Heart right ventricle (tissue), 16 donors: ENCODE results near the gene SLC22A13. TPM values are rescaled to one million over a fixed set of nuclear protein-coding genes. Genes with fewer than 3 reads are reported as not detected.

Experiments
- ATAC-seq, 8 donors: fragments of 200-7000 bp; cut with Tn5 transposase; one replicate each; pipeline ENCODE4 v1.9.1; 2020; ENCODE audit warnings: mild to moderate bottlenecking in 8 of 8, moderate library complexity in 8 of 8, moderate number of reproducible peaks in 1 of 8
- DNase-seq, 2 donors: peaks; one replicate each; pipeline ENCODE4 v3.0.0-alpha.2; 2020
- H3K27ac ChIP-seq, 10 donors: fragments of 200-600 bp; sonication (generic) in 2 of 10; one replicate each; pipeline versions ENCODE4 v1.5.0 to v1.8.0; 2020 to 2022; ENCODE audit warnings: mild to moderate bottlenecking in 3 of 10
- H3K27me3 ChIP-seq, 7 donors: fragments of 200-600 bp; one replicate each; pipeline ENCODE4 v1.8.0; 2021 to 2022; ENCODE audit warnings: mild to moderate bottlenecking in 2 of 7
- H3K36me3 ChIP-seq, 9 donors: fragments of 200-600 bp; sonication (generic) in 1 of 9; one replicate each; pipeline versions ENCODE4 v1.5.0 to v1.8.0; 2020 to 2022; ENCODE audit warnings: mild to moderate bottlenecking in 2 of 9
- H3K4me1 ChIP-seq, 9 donors: fragments of 200-600 bp; sonication (generic) in 1 of 9; one replicate each; pipeline versions ENCODE4 v1.5.0 to v1.8.0; 2020 to 2022; ENCODE audit warnings: mild to moderate bottlenecking in 4 of 9
- H3K4me3 ChIP-seq, 10 donors: fragments of 200-600 bp; sonication (generic) in 2 of 10; one replicate each; pipeline versions ENCODE4 v1.5.0 to v1.8.0; 2020 to 2022; ENCODE audit warnings: mild to moderate bottlenecking in 7 of 10, moderate library complexity in 2 of 10
- H3K9me3 ChIP-seq, 11 donors: fragments of 200-600 bp in 10 of 11; sonication (generic) in 2 of 11; one replicate each; pipeline versions ENCODE4 v1.5.0 to v1.8.0; 2013 to 2022; ENCODE audit warnings: mild to moderate bottlenecking in 2 of 11, control low read depth in 1 of 11, moderate library complexity in 1 of 11
- CTCF ChIP-seq, 9 donors: fragments of 200-600 bp; sonication (generic) in 2 of 9; IDR thresholded peaks; one replicate each; pipeline versions ENCODE4 v1.5.0 to v1.8.0; 2021 to 2022; ENCODE audit warnings: antibody characterized with exemption in 9 of 9, mild to moderate bottlenecking in 5 of 9, moderate library complexity in 1 of 9
- WGBS, 2 donors: extraction: QIAGEN DNeasy Blood & Tissue Kit; methylation state at CpG; one replicate each; pipeline ENCODE4 v1.1.7; 2013; ENCODE audit warnings: inconsistent platforms in 1 of 2; 5-methylcytosine and 5-hydroxymethylcytosine counted together
- intact Hi-C, 10 donors: fragments of 100-400 bp; cut with DNase I; formaldehyde crosslinking; loops; one replicate each; pipeline versions ENCODE4 v1.11.1 to v1.14.2; 2022
- polyA plus RNA-seq, 2 donors: library from polyadenylated mRNA; stranded (reverse); fragments of 200-250 nt; gene quantifications; one replicate each; pipeline ENCODE4 v1.2.3, GENCODE V29; 2013
- total RNA-seq, 10 donors: library from RNA; stranded (reverse); fragmentation: NEBNext Ultra II Directional in 3 of 10; extraction: Animal tissue kit (Norgen Biotek cat#: 25700) in 3 of 10; gene quantifications; one replicate each; pipeline versions ENCODE4 v1.2.1 to v1.2.4, GENCODE V29; 2021 to 2023
- donor health status: Arrhythmogenic right ventricular cardiomyopathy.
- donor health status: ischemic (EF 13 %, LVEDD 7.1; RV severe dilation, severe dysfunction).
- donor health status: healthy with polysubstance abuse.
- donor health status: DM: no; HTN: yes; CAD: no.
- donor health status: DM: no; HTN: no; CAD: no.
- donor health status: ischemic (EF 25% LVEDD 6.9; RV normal size, moderate dysfunction).
- donor health status: ischemic (EF 25% LVEDD 5.7; RV mildly dilated, moderate dysfunction).
- donor health status: healthy.
- donor health status: DM: yes; HTN: yes; CAD: no.
- donor health status: Ischemic cardiomyopathy.
- donor health status: ischemic (EF 35%, LVEDD 5.7; RV mildly dilated, moderate dysfunction).
- donor health status: nonischemic (EF 11% LVEDD 7.7; RV severe dilation, severe dysfunction).
- donor health status: DM: yes; HTN: yes; CAD: no.
- donor health status: PGD.
- donor health status: ischemic (EF 29% LVEDD 5.4; RV normal size, mild dysfunction).
- donor health status: nonischemic (EF 23%, LVEDD 6.1; RV moderate dilation, normal function).

The SLC22A13 gene
- total and polyA plus RNA-seq, 12 donors, result 0.03 to 0.49 (median 0.25) TPM; not detected in 4

GRCh38 chr3:38254872-38255271, 10.7 kb upstream of the SLC22A13 start:
- ATAC-seq (no peak), DNase-seq (no peak)
- no peak overlapping the region for H3K4me3 ChIP-seq
- intact Hi-C loops, result no loop called here
- H3K36me3 ChIP-seq, result peaks cover 0 to 70% (median 35%) of the 10 kb centered on the region in 9 donors
- H3K27ac ChIP-seq, result no peak overlapping the region
- no peak for TF ChIP-seq CTCF (IDR thresholded peaks at IDR 0.05)
- 78 to 90% methylated on average over 2 of the region's 2 CpGs for WGBS, 2 donors
- H3K27me3 ChIP-seq, result no peaks in the 10 kb centered on the region
- peaks cover 0 to 3% (median 0%) of the 10 kb centered on the region in 9 donors for H3K4me1 ChIP-seq
- H3K9me3 ChIP-seq, result no peaks in the 10 kb centered on the region

GRCh38 chr3:38255627-38256026, 10.0 kb upstream of the SLC22A13 start:
- no peak for DNase-seq
- no peak for ATAC-seq
- TF ChIP-seq CTCF (IDR thresholded peaks at IDR 0.05), result no peak
- whole genome bisulfite sequencing, 2 donors, result 68 to 74% methylated on average over 1 of the region's 1 CpG
- Histone ChIP-seq H3K4me3 (no peak overlapping the region), H3K4me1 (peaks cover 0 to 3% (median 0%) of the 10 kb centered on the region in 9 donors), H3K27ac (no peak overlapping the region), H3K36me3 (peaks cover 0 to 63% (median 30%) of the 10 kb centered on the region in 9 donors), H3K9me3 (no peaks in the 10 kb centered on the region), H3K27me3 (no peaks in the 10 kb centered on the region)
- intact Hi-C loops, result no loop called here

DNA sequence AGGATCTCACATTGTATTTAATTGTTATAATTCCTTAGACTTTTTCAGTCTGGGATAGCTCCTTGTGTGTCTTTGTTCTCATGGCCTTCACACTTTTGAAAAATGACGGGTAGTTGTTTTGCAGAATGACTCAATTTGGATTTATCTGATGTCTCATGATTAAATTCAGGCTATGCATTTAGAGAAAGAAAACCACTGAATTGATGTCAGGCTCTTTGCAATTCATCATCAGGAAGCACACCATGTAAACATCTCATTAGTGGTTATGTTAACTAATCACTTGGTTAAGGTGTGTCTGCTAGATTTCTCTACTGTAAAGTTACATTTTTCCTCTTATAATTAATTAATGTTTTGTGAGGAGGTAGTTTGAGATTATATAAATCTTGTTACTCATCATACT, 8.0 kb upstream of the SLC22A13 start:
- TF ChIP-seq CTCF (IDR thresholded peaks at IDR 0.05), result no peak
- 79 to 83% methylated on average over 1 of the region's 1 CpG for WGBS, 2 donors
- Histone ChIP-seq H3K4me1 (no peaks in the 10 kb centered on the region), H3K36me3 (peaks cover 0 to 51% (median 22%) of the 10 kb centered on the region in 9 donors), H3K27ac (no peak overlapping the region), H3K4me3 (no peak overlapping the region), H3K9me3 (no peaks in the 10 kb centered on the region), H3K27me3 (no peaks in the 10 kb centered on the region)
- intact Hi-C loops, result no loop called here
- no peak for ATAC-seq
- no peak for DNase-seq

DNA sequence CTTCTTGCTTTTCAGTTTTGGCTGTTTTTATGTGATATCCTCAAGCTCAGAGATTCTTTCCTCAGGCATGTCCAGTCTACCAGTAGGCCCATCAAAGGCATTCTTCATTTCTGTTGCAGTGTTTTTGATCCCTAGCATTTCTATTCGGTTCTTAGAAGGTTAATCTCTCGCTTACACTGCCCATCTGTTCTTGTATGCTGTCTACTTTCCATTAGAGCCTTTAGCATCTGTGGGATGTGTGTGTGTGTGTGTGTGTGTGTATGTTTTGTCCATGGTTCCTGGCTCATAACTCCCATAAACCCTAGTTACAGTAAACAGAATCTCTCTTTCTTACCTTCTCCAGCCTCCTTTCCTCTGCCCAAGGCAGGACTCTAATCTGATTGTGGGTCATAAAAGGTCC, 5.1 kb upstream of the SLC22A13 start:
- TF ChIP-seq CTCF (IDR thresholded peaks at IDR 0.05), result no peak
- intact Hi-C loops, result no loop called here
- no peaks in the 10 kb centered on the region for H3K27me3 ChIP-seq
- peaks cover 0 to 16% (median 11%) of the 10 kb centered on the region in 9 donors for H3K4me1 ChIP-seq
- no peak overlapping the region for H3K27ac ChIP-seq
- WGBS, 2 donors, result 95 to 96% methylated on average over 2 of the region's 2 CpGs
- no peak overlapping the region for H3K4me3 ChIP-seq
- peaks cover 0 to 22% (median 0%) of the 10 kb centered on the region in 9 donors for H3K36me3 ChIP-seq
- ATAC-seq (no peak), DNase-seq (no peak)
- H3K9me3 ChIP-seq, result no peaks in the 10 kb centered on the region
